ENCODE data around the gene CAD.

DNA sequence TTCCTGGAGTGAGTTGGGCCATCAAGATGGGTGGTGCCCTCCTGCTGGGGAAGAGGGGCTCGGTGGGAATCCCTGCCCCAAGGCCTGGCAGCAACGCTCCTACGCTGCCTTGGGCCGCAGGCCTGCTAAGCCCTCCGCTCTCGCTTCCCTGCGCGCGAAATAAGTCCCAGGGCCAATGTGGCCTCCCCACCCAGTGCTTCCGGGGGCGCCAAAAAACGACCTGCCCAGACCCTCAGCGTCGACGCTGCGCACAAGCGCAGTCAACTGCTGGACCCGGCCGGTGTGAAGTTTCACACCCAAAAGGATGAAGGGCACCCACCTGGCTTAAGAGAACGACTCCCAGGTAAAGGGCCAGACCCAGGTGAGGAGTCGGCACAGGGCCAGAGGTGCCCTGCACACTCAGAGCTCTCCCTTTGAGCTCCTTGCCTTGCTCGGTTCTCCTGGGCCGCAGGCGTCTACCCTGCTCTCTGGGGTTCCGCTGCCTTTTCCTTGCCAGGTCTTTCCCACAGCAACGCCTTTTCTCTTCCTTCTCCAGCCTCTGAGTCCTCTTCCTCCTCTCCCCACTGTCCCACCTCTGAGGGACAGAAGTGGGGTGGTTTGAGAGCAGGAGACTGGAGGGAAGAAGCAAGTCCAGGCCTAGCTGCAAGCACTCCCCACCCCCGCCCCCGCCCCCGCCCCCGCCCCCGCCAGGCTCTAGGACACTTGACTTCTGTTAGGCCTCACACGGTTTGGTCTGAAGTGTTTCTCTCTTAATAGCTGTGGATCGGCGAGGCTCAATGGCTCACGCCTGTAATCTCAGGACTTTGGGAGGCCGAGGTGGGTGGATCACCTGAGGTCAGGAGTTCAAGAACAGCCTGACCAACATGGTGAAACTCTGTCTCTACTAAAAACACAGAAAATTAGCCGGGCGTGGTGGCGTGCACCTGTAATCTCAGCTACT, 58.3 kb downstream of the CAD start, which contains the start of gene DNAJC5G:
- TF ChIP-seq, protein P1, sequence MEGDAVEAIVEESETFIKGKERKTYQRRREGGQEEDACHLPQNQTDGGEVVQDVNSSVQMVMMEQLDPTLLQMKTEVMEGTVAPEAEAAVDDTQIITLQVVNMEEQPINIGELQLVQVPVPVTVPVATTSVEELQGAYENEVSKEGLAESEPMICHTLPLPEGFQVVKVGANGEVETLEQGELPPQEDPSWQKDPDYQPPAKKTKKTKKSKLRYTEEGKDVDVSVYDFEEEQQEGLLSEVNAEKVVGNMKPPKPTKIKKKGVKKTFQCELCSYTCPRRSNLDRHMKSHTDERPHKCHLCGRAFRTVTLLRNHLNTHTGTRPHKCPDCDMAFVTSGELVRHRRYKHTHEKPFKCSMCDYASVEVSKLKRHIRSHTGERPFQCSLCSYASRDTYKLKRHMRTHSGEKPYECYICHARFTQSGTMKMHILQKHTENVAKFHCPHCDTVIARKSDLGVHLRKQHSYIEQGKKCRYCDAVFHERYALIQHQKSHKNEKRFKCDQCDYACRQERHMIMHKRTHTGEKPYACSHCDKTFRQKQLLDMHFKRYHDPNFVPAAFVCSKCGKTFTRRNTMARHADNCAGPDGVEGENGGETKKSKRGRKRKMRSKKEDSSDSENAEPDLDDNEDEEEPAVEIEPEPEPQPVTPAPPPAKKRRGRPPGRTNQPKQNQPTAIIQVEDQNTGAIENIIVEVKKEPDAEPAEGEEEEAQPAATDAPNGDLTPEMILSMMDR (IDR thresholded peaks at IDR 0.05; ENCODE audit: poor library complexity, severe bottlenecking): no peak
- TF ChIP-seq POLR2AphosphoS5 (IDR thresholded peaks at IDR 0.05): no peak
- no peak for TF ChIP-seq RAD21 (conservative IDR thresholded peaks at IDR 0.05)
- TF ChIP-seq EZH2 (IDR thresholded peaks at IDR 0.05; ENCODE audit: borderline replicate concordance, insufficient read depth, low read length, poor library complexity, severe bottlenecking): no peak
- TF ChIP-seq SMC3 (conservative IDR thresholded peaks at IDR 0.05; ENCODE audit: poor library complexity): no peak
- TF ChIP-seq EP300 (conservative IDR thresholded peaks at IDR 0.05; ENCODE audit: poor library complexity, severe bottlenecking): no peak
- TF ChIP-seq TAF1 (IDR thresholded peaks at IDR 0.05; ENCODE audit: low read depth): no peak
- TF ChIP-seq, protein P2, sequence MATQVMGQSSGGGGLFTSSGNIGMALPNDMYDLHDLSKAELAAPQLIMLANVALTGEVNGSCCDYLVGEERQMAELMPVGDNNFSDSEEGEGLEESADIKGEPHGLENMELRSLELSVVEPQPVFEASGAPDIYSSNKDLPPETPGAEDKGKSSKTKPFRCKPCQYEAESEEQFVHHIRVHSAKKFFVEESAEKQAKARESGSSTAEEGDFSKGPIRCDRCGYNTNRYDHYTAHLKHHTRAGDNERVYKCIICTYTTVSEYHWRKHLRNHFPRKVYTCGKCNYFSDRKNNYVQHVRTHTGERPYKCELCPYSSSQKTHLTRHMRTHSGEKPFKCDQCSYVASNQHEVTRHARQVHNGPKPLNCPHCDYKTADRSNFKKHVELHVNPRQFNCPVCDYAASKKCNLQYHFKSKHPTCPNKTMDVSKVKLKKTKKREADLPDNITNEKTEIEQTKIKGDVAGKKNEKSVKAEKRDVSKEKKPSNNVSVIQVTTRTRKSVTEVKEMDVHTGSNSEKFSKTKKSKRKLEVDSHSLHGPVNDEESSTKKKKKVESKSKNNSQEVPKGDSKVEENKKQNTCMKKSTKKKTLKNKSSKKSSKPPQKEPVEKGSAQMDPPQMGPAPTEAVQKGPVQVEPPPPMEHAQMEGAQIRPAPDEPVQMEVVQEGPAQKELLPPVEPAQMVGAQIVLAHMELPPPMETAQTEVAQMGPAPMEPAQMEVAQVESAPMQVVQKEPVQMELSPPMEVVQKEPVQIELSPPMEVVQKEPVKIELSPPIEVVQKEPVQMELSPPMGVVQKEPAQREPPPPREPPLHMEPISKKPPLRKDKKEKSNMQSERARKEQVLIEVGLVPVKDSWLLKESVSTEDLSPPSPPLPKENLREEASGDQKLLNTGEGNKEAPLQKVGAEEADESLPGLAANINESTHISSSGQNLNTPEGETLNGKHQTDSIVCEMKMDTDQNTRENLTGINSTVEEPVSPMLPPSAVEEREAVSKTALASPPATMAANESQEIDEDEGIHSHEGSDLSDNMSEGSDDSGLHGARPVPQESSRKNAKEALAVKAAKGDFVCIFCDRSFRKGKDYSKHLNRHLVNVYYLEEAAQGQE (IDR thresholded peaks at IDR 0.05; ENCODE audit: borderline replicate concordance): no peak

Data from neural cell (in vitro differentiated cells).